ENCODE measurements around the gene XRCC6.
"Not testable (repeated sequence)": the region's sequence is repeated elsewhere in the genome, so short reads cannot be mapped to it uniquely, and the experiment has no call there.

XRCC6 gene
- 205 to 717 (median 376) reads per million in 9 experiments for total RNA-seq

GRCh38 chr22:41621099-41621910 is at the start of gene XRCC6:
Gene XRCC6 (plus strand): TSS chr22:41621295. CDS start chr22:41622005, 710 bp downstream.
- DNase-seq (peak; percentile 99 to 100 (median 99)), ATAC-seq (replicated peaks) (peak; percentile 88)
- H3K27ac Mint-ChIP-seq = peak within 1 kb of the TSS; percentile 96 to 99
- no peaks in the 10 kb centered on the region for H3K27me3 Mint-ChIP-seq
- peaks cover 26 to 30% of the 10 kb centered on the region in 2 donors for H3K4me1 Mint-ChIP-seq (ENCODE audit: low read depth in 2 of 2)
- peaks cover 66% of the 10 kb centered on the region for H3K36me3 Mint-ChIP-seq (ENCODE audit: insufficient read depth)
- no peaks in the 10 kb centered on the region for H3K9me3 Mint-ChIP-seq
- H3K4me3 Mint-ChIP-seq = peak within 1 kb of the TSS; percentile 91 to 100

GRCh38 chr22:41571786-41572185 is 49.3 kb upstream of the XRCC6 start:
- H3K9me3 Mint-ChIP-seq = no peaks in the 10 kb centered on the region
- no peaks in the 10 kb centered on the region for H3K4me1 Mint-ChIP-seq (ENCODE audit: low read depth in 2 of 2)
- ATAC-seq (replicated peaks) (no peak), DNase-seq (no peak)
- no peak overlapping the region for H3K4me3 Mint-ChIP-seq
- H3K36me3 Mint-ChIP-seq (ENCODE audit: insufficient read depth) = peaks cover 3% of the 10 kb centered on the region
- H3K27me3 Mint-ChIP-seq = no peaks in the 10 kb centered on the region
- H3K27ac Mint-ChIP-seq = no peak overlapping the region

- ATAC-seq (replicated peaks); H3K9me3 Mint-ChIP-seq; H3K36me3 Mint-ChIP-seq (ENCODE audit: insufficient read depth); H3K4me1 Mint-ChIP-seq (ENCODE audit: low read depth in 2 of 2); H3K4me3 Mint-ChIP-seq; H3K27me3 Mint-ChIP-seq; DNase-seq: not testable (repeated sequence)
- peak overlapping the region in 1 of 2 donors; percentile 56 for H3K27ac Mint-ChIP-seq
Measured at GRCh38 chr22:41572305-41572704, 48.8 kb upstream of the XRCC6 start.

- H3K9me3 Mint-ChIP-seq = no peaks in the 10 kb centered on the region
- ATAC-seq (replicated peaks) = no peak
Measured at GRCh38 chr22:41573677-41574076, 47.4 kb upstream of the XRCC6 start.

GRCh38 chr22:41574847-41575381 is 46.2 kb upstream of the XRCC6 start:
- ATAC-seq (replicated peaks) = no peak
- Mint-ChIP-seq H3K9me3 (no peaks in the 10 kb centered on the region), H3K27me3 (no peaks in the 10 kb centered on the region), H3K36me3 (ENCODE audit: insufficient read depth) (peaks cover 8% of the 10 kb centered on the region), H3K4me3 (no peak overlapping the region), H3K4me1 (ENCODE audit: low read depth in 2 of 2) (no peaks in the 10 kb centered on the region), H3K27ac (no peak overlapping the region)
- DNase-seq = no peak

More at GRCh38 chr22:41573677-41574076, 47.4 kb upstream of the XRCC6 start:
- DNase-seq = no peak
- H3K27me3 Mint-ChIP-seq = no peaks in the 10 kb centered on the region
- H3K27ac Mint-ChIP-seq = no peak overlapping the region
- H3K4me3 Mint-ChIP-seq = no peak overlapping the region
- no peaks in the 10 kb centered on the region for H3K4me1 Mint-ChIP-seq (ENCODE audit: low read depth in 2 of 2)
- peaks cover 8% of the 10 kb centered on the region for H3K36me3 Mint-ChIP-seq (ENCODE audit: insufficient read depth)

- DNase-seq = no peak
- H3K36me3 Mint-ChIP-seq (ENCODE audit: insufficient read depth) = peaks cover 8% of the 10 kb centered on the region
Measured at GRCh38 chr22:41575533-41575932, 45.6 kb upstream of the XRCC6 start.

GRCh38 chr22:41576877-41577276 is 44.2 kb upstream of the XRCC6 start:
- H3K36me3 Mint-ChIP-seq (ENCODE audit: insufficient read depth) = peaks cover 11% of the 10 kb centered on the region
- peak; percentile 9 to 25 (median 17) for DNase-seq
- H3K27me3 Mint-ChIP-seq = no peaks in the 10 kb centered on the region
- no peak overlapping the region for H3K4me3 Mint-ChIP-seq
- H3K4me1 Mint-ChIP-seq (ENCODE audit: low read depth in 2 of 2) = no peaks in the 10 kb centered on the region
- H3K9me3 Mint-ChIP-seq = no peaks in the 10 kb centered on the region
- peak; percentile 57 for ATAC-seq (replicated peaks)
- peak overlapping the region in 1 of 2 donors; percentile 44 for H3K27ac Mint-ChIP-seq

More at GRCh38 chr22:41575533-41575932, 45.6 kb upstream of the XRCC6 start:
- H3K27ac Mint-ChIP-seq = peak overlapping the region in 1 of 2 donors; percentile 38
- no peaks in the 10 kb centered on the region for H3K9me3 Mint-ChIP-seq
- H3K27me3 Mint-ChIP-seq = no peaks in the 10 kb centered on the region
- no peak for ATAC-seq (replicated peaks)
- no peak overlapping the region for H3K4me3 Mint-ChIP-seq
- H3K4me1 Mint-ChIP-seq (ENCODE audit: low read depth in 2 of 2) = no peaks in the 10 kb centered on the region

GRCh38 chr22:41578114-41578513 is 43.0 kb upstream of the XRCC6 start:
- no peaks in the 10 kb centered on the region for H3K9me3 Mint-ChIP-seq
- DNase-seq (no peak), ATAC-seq (replicated peaks) (no peak)
- H3K4me3 Mint-ChIP-seq = no peak overlapping the region
- peaks cover 21% of the 10 kb centered on the region for H3K36me3 Mint-ChIP-seq (ENCODE audit: insufficient read depth)
- H3K27ac Mint-ChIP-seq = no peak overlapping the region
- H3K27me3 Mint-ChIP-seq = no peaks in the 10 kb centered on the region
- no peaks in the 10 kb centered on the region for H3K4me1 Mint-ChIP-seq (ENCODE audit: low read depth in 2 of 2)

- DNase-seq (no peak), ATAC-seq (replicated peaks) (no peak)
- Mint-ChIP-seq H3K27ac (no peak overlapping the region), H3K4me1 (ENCODE audit: low read depth in 2 of 2) (peaks cover 0 to 1% of the 10 kb centered on the region in 2 donors), H3K36me3 (ENCODE audit: insufficient read depth) (peaks cover 26% of the 10 kb centered on the region), H3K9me3 (no peaks in the 10 kb centered on the region), H3K27me3 (no peaks in the 10 kb centered on the region), H3K4me3 (no peak overlapping the region)
Measured at GRCh38 chr22:41578818-41579217, 42.3 kb upstream of the XRCC6 start.

- Mint-ChIP-seq H3K27ac (no peak overlapping the region), H3K4me3 (no peak overlapping the region), H3K9me3 (no peaks in the 10 kb centered on the region), H3K36me3 (ENCODE audit: insufficient read depth) (peaks cover 31% of the 10 kb centered on the region), H3K27me3 (no peaks in the 10 kb centered on the region), H3K4me1 (ENCODE audit: low read depth in 2 of 2) (peaks cover 2% of the 10 kb centered on the region in 2 donors)
- DNase-seq (no peak), ATAC-seq (replicated peaks) (no peak)
Measured at GRCh38 chr22:41579297-41579996, 41.6 kb upstream of the XRCC6 start.

GRCh38 chr22:41579997-41580355 is 41.1 kb upstream of the XRCC6 start:
- peaks cover 28% of the 10 kb centered on the region for H3K36me3 Mint-ChIP-seq (ENCODE audit: insufficient read depth)
- H3K27me3 Mint-ChIP-seq = no peaks in the 10 kb centered on the region
- H3K27ac Mint-ChIP-seq = no peak overlapping the region
- no peak for ATAC-seq (replicated peaks)
- DNase-seq = no peak
- peaks cover 3 to 4% of the 10 kb centered on the region in 2 donors for H3K4me1 Mint-ChIP-seq (ENCODE audit: low read depth in 2 of 2)
- no peaks in the 10 kb centered on the region for H3K9me3 Mint-ChIP-seq
- no peak overlapping the region for H3K4me3 Mint-ChIP-seq

- Mint-ChIP-seq H3K27ac (peak overlapping the region; percentile 10 to 35), H3K27me3 (no peaks in the 10 kb centered on the region), H3K4me1 (ENCODE audit: low read depth in 2 of 2) (peaks cover 3 to 7% of the 10 kb centered on the region in 2 donors), H3K9me3 (no peaks in the 10 kb centered on the region), H3K4me3 (no peak overlapping the region), H3K36me3 (ENCODE audit: insufficient read depth) (peaks cover 28% of the 10 kb centered on the region)
- ATAC-seq (replicated peaks) = no peak
- DNase-seq = no peak
Measured at GRCh38 chr22:41582694-41583093, 38.4 kb upstream of the XRCC6 start.

- DNase-seq (no peak), ATAC-seq (replicated peaks) (no peak)
- peak overlapping the region in 1 of 2 donors; percentile 26 for H3K27ac Mint-ChIP-seq
- H3K9me3 Mint-ChIP-seq = no peaks in the 10 kb centered on the region
- no peak overlapping the region for H3K4me3 Mint-ChIP-seq
- no peaks in the 10 kb centered on the region for H3K27me3 Mint-ChIP-seq
- peaks cover 23% of the 10 kb centered on the region for H3K36me3 Mint-ChIP-seq (ENCODE audit: insufficient read depth)
- peaks cover 16 to 21% of the 10 kb centered on the region in 2 donors for H3K4me1 Mint-ChIP-seq (ENCODE audit: low read depth in 2 of 2)
Measured at GRCh38 chr22:41584881-41585280, 36.2 kb upstream of the XRCC6 start.

Data from effector memory CD8-positive, alpha-beta T cell (primary cell).